AG09319 (cell line): ENCODE results near the gene SLFN13.

Experiments
- DNase-seq: peaks from one replicate; pipeline ENCODE4 v3.0.0-alpha.2; 2010; ENCODE audit warnings: low read depth; ENCODE audit errors: extremely low read depth
- TF ChIP-seq, protein P1 (sequence below): IDR thresholded peaks from 2 replicates; pipeline ENCODE4 v1.5.1; 2011; ENCODE audit warnings: low read depth, mild to moderate bottlenecking, inconsistent platforms, low read length, moderate library complexity

SLFN13 gene, protein sequence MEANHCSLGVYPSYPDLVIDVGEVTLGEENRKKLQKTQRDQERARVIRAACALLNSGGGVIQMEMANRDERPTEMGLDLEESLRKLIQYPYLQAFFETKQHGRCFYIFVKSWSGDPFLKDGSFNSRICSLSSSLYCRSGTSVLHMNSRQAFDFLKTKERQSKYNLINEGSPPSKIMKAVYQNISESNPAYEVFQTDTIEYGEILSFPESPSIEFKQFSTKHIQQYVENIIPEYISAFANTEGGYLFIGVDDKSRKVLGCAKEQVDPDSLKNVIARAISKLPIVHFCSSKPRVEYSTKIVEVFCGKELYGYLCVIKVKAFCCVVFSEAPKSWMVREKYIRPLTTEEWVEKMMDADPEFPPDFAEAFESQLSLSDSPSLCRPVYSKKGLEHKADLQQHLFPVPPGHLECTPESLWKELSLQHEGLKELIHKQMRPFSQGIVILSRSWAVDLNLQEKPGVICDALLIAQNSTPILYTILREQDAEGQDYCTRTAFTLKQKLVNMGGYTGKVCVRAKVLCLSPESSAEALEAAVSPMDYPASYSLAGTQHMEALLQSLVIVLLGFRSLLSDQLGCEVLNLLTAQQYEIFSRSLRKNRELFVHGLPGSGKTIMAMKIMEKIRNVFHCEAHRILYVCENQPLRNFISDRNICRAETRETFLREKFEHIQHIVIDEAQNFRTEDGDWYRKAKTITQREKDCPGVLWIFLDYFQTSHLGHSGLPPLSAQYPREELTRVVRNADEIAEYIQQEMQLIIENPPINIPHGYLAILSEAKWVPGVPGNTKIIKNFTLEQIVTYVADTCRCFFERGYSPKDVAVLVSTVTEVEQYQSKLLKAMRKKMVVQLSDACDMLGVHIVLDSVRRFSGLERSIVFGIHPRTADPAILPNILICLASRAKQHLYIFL

DNA sequence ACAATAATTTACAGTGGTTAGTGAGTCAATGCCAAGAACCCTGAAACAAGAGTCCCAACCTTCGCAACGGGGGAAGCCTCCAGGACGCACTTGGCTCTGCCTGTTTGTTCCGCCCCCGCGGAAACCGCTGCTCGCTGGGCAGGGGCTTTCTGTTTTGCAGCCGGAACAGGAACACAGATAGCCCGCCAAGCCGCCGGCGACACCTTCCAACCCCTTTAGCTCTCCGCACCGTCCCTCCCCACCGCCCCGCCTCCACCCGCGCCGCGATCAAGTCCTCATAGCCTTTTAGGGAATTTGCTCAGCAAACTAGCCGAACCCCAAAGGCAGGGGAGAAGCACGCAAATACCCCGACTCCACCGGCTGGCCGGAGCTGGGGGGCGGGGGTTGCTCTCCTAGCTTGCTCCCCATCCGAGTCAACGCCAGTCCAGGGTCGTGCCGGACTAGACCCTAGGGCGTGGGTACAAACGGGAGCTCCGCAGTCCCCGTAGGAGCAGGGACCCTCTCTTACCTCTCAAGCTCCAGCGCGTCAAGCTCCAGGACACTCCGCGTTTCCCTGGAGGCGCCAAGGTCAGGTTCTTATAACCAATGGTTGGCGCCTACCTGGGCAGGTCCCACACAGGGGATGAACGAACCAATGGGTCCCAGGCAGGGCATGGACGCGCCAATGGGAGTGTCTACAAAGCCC, at the start of gene SLFN13:
TSS of gene SLFN13 (minus strand) at position 553 of the 685 bp plus-strand sequence. CDS start 3,086 bp downstream, outside the sequence.
- DNase-seq: no peak
- TF ChIP-seq, protein P1, sequence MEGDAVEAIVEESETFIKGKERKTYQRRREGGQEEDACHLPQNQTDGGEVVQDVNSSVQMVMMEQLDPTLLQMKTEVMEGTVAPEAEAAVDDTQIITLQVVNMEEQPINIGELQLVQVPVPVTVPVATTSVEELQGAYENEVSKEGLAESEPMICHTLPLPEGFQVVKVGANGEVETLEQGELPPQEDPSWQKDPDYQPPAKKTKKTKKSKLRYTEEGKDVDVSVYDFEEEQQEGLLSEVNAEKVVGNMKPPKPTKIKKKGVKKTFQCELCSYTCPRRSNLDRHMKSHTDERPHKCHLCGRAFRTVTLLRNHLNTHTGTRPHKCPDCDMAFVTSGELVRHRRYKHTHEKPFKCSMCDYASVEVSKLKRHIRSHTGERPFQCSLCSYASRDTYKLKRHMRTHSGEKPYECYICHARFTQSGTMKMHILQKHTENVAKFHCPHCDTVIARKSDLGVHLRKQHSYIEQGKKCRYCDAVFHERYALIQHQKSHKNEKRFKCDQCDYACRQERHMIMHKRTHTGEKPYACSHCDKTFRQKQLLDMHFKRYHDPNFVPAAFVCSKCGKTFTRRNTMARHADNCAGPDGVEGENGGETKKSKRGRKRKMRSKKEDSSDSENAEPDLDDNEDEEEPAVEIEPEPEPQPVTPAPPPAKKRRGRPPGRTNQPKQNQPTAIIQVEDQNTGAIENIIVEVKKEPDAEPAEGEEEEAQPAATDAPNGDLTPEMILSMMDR: no peak

DNA sequence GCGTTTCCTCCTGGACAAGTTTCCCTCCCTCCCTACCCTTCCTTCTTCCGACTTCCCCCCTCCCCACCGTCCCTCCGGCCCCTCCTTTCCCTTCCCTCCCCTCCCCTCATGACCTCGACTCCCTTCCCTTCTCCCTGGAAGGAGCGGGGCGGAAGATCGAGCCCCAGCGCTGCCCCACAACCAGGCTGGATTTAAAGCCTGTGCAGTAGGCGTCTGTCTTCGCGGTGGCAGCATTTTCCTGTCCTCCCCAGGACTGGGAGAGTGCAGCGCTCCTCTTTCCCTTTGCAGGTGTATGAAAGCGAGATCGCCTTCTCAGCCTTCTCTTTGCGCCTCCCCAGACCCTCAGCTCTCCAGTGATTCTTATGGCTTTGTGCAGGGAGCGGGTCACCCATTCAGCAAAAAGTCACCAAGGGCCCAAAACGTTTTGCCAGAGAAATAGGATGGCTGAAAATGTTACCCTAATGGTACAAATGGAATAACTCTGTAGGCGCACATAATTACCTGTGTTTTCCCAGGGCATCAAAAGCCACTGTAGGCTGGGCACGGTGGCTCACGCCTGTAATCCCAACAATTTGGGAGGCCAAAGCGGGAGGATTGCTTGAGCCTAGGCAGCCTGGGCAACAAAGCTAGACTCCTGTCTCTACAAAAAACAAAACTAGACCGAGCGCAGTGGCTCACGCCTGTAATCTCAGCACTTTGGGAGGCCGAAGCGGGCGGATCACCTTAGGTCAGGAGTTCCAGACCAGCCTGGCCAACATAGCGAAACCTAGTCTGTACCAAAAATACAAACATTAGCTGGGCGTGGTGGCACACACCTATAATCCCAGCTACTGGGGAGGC, 48.1 kb upstream of the SLFN13 start:
- TF ChIP-seq, protein P1: no peak

DNA sequence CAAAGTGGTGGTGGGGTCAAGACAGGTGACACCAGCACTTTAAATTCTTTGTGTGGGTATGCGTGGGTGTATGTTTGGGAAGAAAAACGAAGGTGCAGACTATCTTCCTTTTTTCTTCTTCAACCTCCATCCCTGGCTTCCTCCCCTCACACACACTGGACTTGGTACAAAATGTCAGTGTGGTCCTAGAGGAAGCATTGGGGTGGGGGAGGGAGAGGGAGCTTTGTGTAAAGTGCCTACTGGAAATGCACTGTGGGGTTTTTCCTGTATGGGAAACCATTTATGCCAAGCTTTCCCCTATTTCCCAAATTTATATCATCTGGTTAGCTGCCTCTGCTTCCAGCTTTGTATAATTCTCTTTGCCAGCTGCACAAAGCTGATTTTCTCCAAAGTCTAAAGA, 44.5 kb upstream of the SLFN13 start:
- DNase-seq: no peak
- TF ChIP-seq, protein P1: no peak

More for the DNA sequence above, 48.1 kb upstream of the SLFN13 start:
- no peak for DNase-seq

DNA sequence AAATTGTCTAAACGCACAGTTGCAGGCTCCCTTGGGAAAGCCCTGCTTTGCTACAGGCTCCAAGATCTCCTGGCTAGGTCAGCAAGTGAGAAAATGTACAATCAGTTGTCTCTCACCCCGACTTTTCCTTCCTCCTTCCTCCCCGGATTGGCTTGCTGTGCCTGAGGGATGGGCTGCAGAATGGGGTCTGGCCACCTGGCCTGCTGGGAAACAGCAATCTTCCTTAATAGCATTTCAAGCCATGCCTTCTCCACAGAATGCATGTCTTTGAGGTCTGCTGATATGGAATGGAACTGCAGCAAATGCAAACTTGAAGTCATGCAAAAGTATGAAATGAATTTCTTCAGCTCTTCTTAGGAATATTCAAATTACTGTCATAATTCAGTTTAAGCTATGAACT, 42.9 kb upstream of the SLFN13 start:
- TF ChIP-seq, protein P1: no peak
- no peak for DNase-seq

DNA sequence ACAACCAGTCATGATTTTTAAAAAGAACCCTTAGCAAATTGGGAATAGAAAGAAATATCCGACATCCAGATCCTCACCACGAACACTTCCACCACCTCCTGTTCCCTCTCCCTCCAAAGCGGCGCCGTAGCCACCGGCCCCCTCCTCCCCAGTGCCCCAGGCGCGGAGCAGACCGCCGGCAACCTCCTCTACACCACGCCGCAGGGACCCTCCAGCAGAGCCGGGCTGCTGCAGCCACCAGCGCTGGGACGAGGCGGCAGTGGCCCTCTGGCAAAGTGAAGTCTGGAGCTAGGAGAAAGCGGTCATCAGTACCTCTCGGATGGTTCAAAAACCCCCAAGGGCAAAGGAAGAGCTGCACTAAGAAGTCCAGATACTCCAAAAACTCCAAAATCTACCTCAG, 41.4 kb upstream of the SLFN13 start:
- TF ChIP-seq, protein P1: no peak
- DNase-seq: no peak

DNA sequence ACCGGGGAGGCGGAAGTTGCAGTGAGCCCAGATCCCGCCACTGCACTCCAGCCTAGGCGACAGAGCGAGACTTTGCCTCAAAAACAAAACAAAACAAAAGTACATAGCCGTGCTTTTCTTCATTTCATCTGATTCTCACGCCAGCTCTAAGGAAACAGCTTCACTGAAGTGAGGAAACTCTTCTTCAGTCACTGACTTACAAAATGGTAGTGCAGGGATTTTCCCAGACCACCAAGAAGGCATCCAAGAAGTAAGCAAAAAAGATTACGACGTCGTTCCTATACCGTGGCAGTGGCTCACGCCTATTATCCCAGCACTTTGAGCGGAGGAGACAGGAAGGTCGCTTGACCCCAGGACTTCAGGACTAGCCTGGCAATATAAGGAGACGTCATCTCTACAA, 40.4 kb upstream of the SLFN13 start:
- no peak for DNase-seq
- TF ChIP-seq, protein P1: no peak
